ENCODE results near the gene HNF4A.

Gene HNF4A

GRCh38 chr20:44392776-44393607, 37.5 kb downstream of the HNF4A start:
- no peak for DNase-seq

- DNase-seq, result no peak
Measured at GRCh38 chr20:44393608-44394451, 38.3 kb downstream of the HNF4A start.

GRCh38 chr20:44394452-44394701, 38.9 kb downstream of the HNF4A start:
- DNase-seq, result no peak

GRCh38 chr20:44394702-44395460, 39.4 kb downstream of the HNF4A start:
- DNase-seq, result no peak

- no peak for DNase-seq
Measured at GRCh38 chr20:44395461-44396340, 40.2 kb downstream of the HNF4A start.

GRCh38 chr20:44396369-44397130, 41.1 kb downstream of the HNF4A start:
- no peak for DNase-seq

- DNase-seq, result no peak
Measured at GRCh38 chr20:44398335-44398734, 42.8 kb downstream of the HNF4A start.

GRCh38 chr20:44399446-44399845, 43.9 kb downstream of the HNF4A start:
- DNase-seq, result no peak

GRCh38 chr20:44400671-44400969, 45.1 kb downstream of the HNF4A start:
- DNase-seq, result no peak

- no peak for DNase-seq
Measured at GRCh38 chr20:44400970-44401769, 45.7 kb downstream of the HNF4A start.

- DNase-seq, result no peak
Measured at GRCh38 chr20:44401770-44402390, 46.4 kb downstream of the HNF4A start.

GRCh38 chr20:44402391-44403193, 47.1 kb downstream of the HNF4A start:
- DNase-seq, result no peak

- DNase-seq, result no peak
Measured at GRCh38 chr20:44403194-44404112, 48.0 kb downstream of the HNF4A start.

- no peak for DNase-seq
Measured at GRCh38 chr20:44404204-44405181, 49.0 kb downstream of the HNF4A start.

- DNase-seq, result no peak
Measured at GRCh38 chr20:44405257-44405656, 49.8 kb downstream of the HNF4A start.

GRCh38 chr20:44405785-44406571, 50.5 kb downstream of the HNF4A start:
- DNase-seq, result no peak
